Pons (tissue), 1 donor: Measurements from ENCODE around the gene GAA.

Experiments used
- DNase-seq: peaks from one replicate; pipeline ENCODE4 v3.0.0-alpha.2; 2016; ENCODE audit warnings: low spot score

GAA gene

GRCh38 chr17:80104321-80104955 is 3.1 kb downstream of the GAA start:
- DNase-seq, result no peak

GRCh38 chr17:80104956-80105375 is 3.6 kb downstream of the GAA start:
- no peak for DNase-seq

GRCh38 chr17:80105762-80106161 is 4.4 kb downstream of the GAA start:
- DNase-seq, result no peak

- no peak for DNase-seq
These were observed 4.8 kb downstream of the GAA start for GRCh38 chr17:80106176-80106575.

DNA sequence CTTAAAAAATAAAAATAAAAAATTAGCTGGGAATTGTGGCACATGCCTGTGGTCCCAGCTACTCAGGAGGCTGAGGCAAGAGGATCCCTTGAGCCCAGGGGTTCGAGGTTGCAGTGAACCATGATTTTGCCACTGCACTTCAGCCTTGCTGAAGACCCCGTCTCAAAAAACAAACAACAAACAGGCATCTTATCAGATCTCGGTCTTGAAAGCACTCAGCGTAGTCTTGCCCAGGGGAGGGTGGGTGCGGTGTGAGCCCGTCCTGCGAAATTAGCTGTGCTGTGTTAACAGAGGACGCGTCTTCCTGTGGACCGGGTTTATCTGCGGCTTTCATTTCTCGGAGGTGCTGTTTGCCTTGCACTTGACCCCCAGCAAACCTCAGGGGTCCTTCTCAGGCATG is 5.4 kb downstream of the GAA start:
- no peak for DNase-seq

DNA sequence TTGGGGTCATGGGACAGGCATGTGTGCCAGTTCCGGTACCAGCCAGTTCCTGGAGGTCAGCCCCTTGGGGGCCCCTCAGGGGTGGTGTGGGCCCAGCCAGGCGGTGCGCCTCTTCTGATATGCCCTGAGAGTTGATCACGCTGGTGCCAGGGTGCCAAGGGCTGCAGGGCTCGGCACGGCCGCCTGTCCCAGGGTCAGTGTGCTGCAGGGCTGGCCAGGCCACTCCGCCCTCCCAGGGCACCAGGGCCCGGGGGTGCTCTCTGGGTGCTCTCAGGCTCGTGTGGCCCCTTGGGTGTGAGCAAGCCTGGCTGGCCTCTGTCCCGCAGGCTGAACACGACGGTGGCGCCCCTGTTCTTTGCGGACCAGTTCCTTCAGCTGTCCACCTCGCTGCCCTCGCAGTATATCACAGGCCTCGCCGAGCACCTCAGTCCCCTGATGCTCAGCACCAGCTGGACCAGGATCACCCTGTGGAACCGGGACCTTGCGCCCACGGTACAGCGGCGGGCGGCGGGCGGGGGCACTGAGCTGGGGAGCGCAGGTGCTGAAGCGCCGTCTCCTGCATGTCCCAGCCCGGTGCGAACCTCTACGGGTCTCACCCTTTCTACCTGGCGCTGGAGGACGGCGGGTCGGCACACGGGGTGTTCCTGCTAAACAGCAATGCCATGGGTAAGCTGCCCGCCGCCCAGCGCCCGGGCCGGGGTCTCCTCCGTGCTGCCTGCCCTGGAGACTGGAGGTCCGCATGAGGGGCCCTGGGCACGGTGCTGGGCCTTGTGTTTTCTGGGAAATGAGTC is 6.0 kb downstream of the GAA start:
- DNase-seq, result no peak

DNA sequence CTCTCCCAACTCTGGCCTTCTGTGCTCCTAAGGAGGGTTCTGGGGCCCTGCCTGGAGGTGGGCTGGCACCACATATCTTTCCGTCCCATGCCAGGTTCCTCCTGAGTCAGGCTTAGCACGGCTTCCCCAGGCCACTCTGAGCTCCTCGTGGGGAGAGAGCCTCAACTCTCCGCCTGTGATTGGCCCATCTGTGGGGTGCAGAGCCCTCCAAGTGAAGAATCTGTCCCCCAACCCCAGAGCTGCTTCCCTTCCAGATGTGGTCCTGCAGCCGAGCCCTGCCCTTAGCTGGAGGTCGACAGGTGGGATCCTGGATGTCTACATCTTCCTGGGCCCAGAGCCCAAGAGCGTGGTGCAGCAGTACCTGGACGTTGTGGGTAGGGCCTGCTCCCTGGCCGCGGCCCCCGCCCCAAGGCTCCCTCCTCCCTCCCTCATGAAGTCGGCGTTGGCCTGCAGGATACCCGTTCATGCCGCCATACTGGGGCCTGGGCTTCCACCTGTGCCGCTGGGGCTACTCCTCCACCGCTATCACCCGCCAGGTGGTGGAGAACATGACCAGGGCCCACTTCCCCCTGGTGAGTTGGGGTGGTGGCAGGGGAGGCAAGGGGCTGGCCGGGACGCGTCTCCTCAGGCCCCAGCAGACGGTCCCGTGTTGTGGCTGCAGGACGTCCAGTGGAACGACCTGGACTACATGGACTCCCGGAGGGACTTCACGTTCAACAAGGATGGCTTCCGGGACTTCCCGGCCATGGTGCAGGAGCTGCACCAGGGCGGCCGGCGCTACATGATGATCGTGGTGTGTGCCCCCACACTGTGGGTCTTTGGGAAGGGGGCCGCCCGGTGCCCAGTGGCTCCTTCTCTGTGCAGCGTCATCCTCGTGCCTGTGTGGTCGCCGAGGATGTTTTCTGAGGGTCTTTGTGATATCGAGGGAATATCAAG is 6.9 kb downstream of the GAA start:
- no peak for DNase-seq

GRCh38 chr17:80109066-80109660 is 7.8 kb downstream of the GAA start:
- DNase-seq, result no peak

DNA sequence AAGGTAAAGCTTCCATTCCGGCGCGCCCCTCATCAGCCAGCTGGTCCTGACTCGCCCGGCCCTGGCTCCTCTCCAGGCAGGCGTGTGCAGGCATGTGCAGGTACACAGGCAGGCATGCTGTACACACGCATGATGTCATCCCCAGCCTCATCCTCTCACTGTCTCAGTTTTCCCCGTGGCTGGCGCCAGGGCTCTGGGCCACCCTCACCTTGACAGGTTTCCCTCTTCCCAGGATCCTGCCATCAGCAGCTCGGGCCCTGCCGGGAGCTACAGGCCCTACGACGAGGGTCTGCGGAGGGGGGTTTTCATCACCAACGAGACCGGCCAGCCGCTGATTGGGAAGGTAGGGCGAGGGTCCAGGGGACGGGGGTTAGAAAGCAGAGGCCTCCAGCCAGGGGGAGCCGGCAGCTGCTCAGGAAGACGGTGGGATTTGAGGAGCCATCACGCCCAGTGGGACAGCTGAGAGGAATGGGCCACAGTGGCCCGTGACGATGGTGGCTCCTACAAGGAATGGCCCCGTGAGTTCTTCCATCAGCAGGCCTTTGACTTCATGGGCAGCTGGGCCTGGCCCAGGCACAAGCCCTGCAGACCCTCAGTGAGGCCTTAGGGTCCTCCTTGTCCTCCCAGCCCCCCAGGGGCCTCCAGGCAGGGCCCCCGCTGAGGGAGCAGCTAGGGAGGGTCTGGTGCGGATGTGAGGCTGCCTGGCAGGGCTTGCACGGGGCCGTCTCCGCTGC is 8.5 kb downstream of the GAA start:
- no peak for DNase-seq

- DNase-seq, result no peak
These were observed 9.0 kb downstream of the GAA start for GRCh38 chr17:80110447-80110812.

DNA sequence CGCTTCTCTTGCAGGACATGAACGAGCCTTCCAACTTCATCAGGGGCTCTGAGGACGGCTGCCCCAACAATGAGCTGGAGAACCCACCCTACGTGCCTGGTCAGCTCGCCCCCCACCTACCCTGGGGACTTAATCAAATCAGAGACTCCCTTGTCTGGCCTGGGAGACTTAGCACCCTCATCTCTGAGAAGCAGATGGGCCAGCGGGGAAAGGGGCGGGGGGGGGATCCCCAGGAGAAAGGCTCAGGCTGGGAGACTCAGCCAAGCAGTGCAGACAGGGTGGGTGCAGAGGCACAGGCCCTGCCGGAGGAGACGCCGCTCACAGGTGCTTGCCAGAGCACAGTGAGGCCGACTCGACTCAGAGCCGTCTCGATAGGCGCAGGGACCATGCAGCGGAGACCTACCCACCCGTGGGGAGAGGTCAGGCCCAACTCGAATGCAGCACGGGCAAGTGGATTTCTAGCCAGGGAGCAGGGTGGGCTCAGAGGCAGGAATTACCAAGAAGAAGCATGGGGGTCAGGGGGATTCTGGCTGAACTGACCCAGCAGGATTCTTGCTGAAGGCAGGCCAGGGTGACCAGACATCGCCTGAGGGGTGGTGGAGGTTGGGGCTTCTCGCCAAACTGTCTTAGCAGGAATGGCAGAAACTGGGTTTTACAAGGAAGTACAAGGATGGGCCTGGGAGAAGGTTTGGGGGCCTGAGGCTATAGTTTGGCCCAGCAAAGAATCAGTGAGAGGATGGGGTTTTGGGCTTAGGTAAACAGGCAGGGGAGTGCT is 9.7 kb downstream of the GAA start:
- DNase-seq, result no peak

DNA sequence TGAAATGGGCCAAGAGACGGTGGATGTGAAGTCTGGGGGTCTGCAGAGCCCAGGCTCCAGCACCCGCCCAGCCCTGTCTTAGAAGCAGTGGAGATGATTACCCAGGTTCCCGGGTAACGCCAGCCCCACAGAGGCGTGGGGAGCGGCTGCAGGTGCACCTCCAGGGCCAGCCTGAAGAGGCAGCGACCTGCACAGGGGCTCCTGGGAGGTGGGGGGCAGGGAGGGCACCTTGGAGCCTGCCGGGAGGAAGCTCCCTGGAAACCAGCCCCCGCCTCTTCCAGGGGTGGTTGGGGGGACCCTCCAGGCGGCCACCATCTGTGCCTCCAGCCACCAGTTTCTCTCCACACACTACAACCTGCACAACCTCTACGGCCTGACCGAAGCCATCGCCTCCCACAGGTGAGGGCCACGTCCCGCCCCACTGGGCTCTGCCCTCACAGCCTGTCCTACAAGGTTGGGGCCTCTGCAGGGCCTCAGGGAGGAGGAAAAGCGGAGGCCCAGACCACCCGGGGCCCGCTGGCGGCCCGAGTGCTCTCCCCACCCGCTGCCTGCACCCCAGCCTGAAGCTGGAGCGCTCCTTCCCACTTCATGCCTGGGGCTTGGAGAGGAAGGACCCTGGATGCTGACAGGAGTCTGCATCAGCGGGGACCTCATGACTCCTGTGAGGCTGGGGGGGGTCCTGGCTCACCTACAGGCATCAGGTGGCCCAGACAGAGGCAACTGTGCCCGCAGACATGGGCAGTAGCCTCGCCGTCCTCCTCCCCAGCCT is 10.5 kb downstream of the GAA start:
- no peak for DNase-seq

DNA sequence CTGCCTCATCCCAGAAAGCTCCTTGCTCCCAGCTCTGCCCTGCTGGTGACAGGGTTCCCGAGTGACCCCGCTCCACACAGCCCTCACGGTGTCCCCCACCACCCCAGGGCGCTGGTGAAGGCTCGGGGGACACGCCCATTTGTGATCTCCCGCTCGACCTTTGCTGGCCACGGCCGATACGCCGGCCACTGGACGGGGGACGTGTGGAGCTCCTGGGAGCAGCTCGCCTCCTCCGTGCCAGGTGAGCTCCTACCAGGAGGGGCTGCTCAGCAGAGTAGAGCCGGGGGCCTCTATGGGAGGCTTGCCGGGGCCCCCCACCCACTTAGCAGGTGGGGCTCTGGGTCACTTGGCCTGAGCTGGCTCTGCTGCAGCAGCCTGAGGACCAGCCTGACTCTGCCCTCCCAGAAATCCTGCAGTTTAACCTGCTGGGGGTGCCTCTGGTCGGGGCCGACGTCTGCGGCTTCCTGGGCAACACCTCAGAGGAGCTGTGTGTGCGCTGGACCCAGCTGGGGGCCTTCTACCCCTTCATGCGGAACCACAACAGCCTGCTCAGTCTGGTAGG is 11.2 kb downstream of the GAA start:
- no peak for DNase-seq

DNA sequence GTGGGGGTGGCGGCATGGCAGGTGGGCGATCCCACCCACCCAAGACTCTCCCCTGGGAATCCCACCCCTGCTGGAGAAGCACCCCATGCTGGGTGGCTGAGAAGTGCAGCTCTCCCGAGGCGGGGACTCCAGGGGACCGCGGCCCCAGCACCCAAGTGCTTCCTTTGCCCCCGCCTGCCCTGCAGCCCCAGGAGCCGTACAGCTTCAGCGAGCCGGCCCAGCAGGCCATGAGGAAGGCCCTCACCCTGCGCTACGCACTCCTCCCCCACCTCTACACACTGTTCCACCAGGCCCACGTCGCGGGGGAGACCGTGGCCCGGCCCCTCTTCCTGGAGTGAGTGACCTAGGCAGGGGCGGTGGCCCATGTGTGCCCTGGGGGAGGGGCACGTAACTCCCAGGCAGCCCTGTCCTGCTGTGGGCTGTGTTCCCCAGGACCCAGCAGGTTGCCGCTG is 11.7 kb downstream of the GAA start:
- DNase-seq, result no peak

- DNase-seq, result no peak
These were observed 13.4 kb downstream of the GAA start for GRCh38 chr17:80114758-80115157.

GRCh38 chr17:80115159-80115558 is 13.8 kb downstream of the GAA start:
- DNase-seq, result no peak

GRCh38 chr17:80116276-80116920 is 15.0 kb downstream of the GAA start:
- no peak for DNase-seq

- DNase-seq, result no peak
These were observed 15.6 kb downstream of the GAA start for GRCh38 chr17:80116921-80117380.
